DLD1 (cell line): Measurements from ENCODE around the gene SUMF1.

ENCODE experiments used
- in situ Hi-C: cut with HindIII; loops from 2 replicates; pipeline ENCODE4 v1.10.0; 2017; ENCODE audit warnings: low sequenced_read_pairs

SUMF1 gene

GRCh38 chr3:4418156-4418555, 48.9 kb downstream of the SUMF1 start:
- in situ Hi-C loops = no loop called here

- in situ Hi-C loops = no loop called here
These were observed 49.6 kb downstream of the SUMF1 start for GRCh38 chr3:4417449-4417848.

GRCh38 chr3:4416961-4417360, 50.1 kb downstream of the SUMF1 start:
- in situ Hi-C loops = no loop called here

- in situ Hi-C loops = no loop called here
These were observed 50.6 kb downstream of the SUMF1 start for GRCh38 chr3:4416427-4416945.

- in situ Hi-C loops = no loop called here
These were observed 53.6 kb downstream of the SUMF1 start for GRCh38 chr3:4413467-4413866.

DNA sequence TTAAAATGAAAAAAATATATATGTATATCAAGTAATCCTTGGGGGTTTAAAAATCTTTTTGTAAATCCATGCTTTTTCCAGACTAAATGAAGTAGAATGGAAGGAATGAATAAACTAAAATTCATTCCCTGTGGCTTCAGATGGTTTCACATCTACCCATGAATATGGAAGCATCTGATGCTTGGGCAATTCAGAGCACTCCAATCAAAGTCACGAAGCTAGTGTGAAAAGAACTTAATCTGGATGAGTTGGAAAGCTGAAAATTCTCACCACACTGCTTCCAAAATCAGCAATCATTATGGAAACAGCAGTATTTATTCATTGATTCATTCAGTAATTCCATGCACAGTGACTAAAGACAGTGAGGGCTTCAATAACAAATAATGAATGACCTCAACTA, 55.2 kb downstream of the SUMF1 start:
- in situ Hi-C loops = no loop called here

DNA sequence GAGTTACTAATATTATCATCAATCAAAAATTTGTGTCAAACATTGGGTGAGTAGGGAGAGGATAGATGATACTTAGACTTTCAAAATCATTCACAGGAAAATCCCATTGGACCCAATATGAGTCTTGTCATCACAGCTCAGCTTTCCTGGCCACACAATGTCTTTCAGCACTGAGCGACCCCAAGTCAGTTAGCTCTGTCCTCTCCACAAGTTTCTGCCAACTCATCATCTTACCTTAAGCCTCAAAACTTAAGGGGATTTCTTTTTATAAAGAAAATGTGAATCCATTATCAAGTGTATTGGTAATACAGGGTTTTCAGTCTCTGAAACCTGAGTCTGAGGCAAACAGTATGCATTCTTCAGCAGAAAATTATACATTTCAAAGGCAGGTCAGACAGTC, 55.8 kb downstream of the SUMF1 start:
- in situ Hi-C loops = no loop called here

DNA sequence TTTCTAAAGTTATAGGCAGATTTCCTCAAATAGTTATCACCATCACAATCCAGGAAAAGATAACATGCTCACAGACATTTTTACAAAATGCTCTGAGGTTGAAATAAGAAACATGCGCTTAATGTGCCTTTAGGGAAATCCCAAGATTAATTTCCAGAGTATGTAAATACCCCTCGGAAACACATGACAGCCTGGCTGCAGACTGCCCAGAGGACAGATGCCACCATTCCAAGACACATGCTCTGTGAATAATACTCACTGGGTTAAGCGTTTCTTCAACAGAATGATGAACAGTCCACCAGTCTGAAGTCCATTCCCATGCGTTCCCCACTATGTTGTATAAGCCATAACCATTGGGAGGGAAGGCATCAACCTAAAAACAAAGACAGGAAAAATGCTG, 56.5 kb downstream of the SUMF1 start:
- in situ Hi-C loops = no loop called here

DNA sequence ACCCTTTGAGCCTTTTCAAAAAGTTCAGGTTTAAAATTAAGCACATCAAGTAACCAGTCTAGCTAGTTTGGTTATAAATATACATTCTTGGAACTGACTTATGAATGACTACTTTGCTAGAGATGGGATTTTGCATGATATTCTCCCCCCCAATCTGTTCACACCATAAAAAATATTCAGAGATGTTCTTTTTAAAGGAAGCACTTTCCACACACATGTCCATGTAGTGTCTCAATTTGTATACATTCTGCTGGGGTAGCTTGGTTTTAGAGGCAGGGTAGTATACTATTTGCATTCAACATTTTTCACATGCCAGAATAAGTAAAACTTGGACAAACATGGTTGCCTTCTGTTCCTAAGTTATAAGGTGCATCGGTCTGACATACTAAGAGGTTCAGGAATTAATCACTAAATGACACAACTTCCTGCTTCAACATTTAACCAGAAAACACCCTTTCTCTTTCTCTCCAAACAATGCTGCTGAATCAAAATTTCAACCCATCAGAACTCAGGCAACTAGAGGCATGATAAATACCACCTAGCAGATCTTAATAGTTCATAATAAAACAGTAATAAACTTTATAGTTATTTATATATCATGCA, 57.0 kb downstream of the SUMF1 start:
- in situ Hi-C loops = no loop called here

GRCh38 chr3:4409415-4409814, 57.7 kb downstream of the SUMF1 start:
- in situ Hi-C loops = no loop called here

- in situ Hi-C loops = no loop called here
These were observed 58.1 kb downstream of the SUMF1 start for GRCh38 chr3:4408958-4409357.

- in situ Hi-C loops = no loop called here
These were observed 59.1 kb downstream of the SUMF1 start for GRCh38 chr3:4407941-4408340.

DNA sequence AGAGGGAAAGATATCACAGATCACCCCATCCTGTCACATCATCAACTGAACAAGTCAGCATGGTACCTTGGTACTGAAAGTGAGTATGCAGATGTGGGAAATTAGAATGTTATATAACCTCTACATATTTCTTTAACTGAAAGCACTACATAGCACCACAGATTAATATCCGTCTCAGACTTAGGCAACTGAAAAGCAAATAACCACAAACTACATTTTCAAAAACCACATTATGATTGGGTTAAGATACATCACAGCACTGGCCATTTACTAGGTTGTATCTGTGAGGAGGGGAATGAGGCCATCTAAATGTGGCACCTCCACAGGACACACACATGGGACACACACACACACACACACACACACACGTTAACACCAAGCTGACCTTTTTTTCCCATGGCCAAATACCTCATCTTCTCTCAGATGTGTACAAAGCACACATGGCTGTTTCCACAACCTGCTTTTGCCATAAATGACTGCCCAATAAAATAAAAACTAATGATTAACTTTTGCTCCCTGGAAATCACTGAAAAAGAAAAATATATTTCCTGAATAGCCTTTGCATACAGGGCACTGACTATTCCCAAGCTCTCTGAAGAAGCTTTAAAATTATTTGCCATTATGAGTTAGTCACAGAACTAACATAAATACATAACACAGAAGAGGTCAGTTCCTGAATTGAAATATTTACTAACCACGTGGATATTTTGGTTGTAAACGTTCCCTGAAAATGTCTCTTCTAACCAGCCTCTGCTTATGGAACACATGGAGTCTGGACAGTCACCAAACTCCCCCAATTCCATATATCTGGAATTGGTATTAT, 60.1 kb downstream of the SUMF1 start:
- in situ Hi-C loops = no loop called here

DNA sequence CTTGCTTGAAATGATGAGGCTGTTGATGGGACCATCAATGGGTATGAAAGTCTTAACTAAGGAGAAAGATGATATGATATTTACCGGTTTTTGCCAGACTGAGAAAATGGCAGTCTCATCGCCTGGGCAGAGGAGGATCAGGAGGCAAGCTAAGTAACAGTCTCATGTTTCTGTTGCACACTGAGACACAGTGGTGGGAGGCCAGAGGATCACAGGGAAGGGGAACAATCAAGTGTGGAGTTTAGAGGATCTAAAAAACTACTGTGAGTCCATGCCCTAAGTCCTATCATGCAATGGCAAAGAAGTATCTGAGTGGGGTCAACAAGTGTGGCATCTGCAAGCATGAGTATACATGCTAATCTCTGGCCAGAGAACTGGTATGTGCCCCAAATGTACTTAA, 62.2 kb downstream of the SUMF1 start:
- in situ Hi-C loops = no loop called here

DNA sequence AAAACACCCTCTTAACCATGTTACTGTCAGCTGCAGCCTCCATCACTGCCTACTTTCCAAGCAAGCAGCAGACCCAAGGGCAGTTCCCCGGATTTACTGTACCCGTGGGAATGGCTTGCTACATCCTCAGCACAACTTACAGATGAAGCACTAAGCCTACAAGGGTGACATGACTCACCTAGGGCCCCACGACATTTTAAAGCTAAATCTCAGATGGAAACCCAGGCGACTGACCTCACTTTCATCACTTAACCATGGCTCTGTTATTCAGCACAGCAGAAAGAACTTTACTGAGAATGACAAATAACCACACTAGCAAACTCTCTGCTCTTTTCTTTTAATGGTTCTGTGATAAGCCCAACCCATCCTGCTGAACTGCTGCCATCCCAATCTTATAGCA, 65.6 kb downstream of the SUMF1 start:
- in situ Hi-C loops = no loop called here

DNA sequence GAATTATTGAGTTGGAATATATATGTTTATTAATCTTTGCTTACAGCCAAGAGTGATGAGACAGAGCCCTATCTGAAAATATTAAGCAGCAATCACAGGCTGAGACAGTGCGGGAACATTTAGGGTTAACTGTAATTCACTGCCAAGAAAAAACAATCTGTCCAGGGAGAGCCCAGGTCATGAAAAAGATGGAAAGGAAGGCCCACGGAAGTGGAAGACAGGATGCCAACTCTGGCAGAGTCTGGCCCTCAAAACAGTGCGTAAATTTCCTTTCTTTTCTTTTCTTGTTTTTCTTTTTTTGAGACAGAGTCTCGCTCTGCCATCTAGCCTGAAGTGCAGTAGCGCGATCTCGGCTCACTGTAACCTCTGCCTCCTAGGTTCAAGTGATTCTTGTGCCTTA, 67.6 kb downstream of the SUMF1 start:
- in situ Hi-C loops = no loop called here

DNA sequence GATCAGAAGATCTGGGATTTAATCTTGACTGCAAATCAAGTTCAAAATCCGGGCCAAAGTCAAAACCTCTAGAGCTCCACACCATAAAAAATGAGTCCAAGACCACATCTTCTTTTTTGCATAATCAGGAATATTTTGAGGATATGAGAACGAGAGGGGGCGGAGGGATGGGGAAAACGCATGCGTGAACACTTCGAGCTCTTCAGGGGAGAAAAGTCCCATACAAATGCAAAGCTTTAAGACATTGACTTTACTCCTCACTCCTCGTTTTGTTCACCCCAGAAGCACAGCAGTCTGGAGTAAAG, 68.2 kb downstream of the SUMF1 start:
- in situ Hi-C loops = no loop called here

GRCh38 chr3:4398120-4398940, 68.7 kb downstream of the SUMF1 start:
- in situ Hi-C loops = no loop called here

DNA sequence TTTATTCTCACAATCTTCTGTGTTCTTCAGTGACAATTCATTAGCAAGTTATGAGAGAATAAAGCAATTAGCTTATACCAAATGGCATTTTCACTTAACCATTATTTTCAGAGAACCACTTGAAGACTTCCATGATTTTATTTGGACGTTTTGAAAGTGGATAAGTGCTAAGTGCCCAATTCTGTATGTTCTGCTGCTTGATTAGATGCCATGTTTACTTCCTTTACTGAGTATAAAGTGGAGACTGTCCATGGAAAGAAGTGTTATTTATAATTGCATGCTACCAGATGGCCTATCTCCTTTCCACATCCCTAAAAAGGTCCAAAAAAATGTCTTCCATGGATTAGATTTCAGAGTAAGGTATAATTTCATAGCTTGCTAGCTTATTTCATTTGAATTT, 69.6 kb downstream of the SUMF1 start:
- in situ Hi-C loops = no loop called here

DNA sequence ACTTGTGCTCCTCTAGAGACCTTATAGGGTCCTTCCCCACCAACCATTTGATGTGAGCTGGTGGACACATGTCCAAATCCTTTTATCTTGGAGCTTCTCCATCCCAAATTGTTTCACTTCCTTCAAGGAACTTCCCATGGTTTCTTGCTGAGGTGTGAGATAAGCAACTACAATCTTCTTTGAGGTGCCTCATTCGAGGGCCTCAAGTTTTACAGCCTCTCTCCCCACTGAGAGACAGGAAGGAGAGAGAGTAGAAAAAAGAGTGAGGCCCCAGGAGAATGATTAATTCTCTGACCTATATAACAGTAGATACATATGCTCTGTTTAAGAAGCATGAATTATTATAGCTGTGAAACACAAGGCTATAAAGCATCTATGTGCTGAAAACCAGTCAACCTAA, 70.5 kb downstream of the SUMF1 start:
- in situ Hi-C loops = no loop called here

GRCh38 chr3:4396006-4396405, 71.1 kb downstream of the SUMF1 start:
- in situ Hi-C loops = no loop called here

GRCh38 chr3:4395448-4395847, 71.6 kb downstream of the SUMF1 start:
- in situ Hi-C loops = no loop called here
